Measurements from ENCODE around the gene MYL3.

The MYL3 gene

DNA sequence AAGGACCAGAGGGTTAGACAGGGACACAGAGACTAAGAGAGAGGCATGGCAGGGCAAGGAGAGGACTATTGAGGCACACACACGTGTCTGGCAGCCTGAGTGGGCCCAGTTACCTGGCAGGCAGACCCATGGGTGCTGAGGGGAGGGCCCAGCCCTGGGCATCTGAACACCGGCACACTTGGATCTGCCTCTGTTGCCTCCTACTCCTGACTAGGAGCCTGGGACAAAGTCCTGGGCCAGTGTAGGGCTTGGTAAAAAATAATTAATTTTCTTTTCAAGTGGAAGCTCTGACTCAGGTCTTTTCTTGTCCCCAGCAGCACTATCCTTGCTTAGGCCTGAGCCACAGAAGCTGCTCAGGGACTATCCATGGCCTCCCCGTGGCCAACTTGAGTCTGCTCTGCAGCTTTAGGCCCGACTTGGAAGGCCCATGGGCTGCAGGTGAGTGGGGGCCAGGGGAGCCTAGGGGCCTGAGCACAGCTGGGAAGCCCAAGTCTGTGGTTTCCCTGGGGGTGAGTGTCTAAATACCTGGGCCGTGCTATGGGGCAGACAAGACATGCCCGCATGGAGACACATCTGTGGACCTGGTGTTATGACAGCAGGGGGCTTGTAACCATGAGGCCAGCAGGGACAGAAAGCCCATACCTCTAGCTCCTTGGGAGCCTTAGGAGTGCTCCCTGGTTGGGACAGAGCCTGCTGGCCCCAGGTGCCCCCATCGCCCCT, 14.3 kb upstream of the MYL3 start, which contains the start of gene PTH1R:
TSS of gene PTH1R (plus strand) at position 316 of the 720 bp plus-strand sequence. CDS start 5,839 bp downstream, outside the sequence.
- TF ChIP-seq, protein P1, sequence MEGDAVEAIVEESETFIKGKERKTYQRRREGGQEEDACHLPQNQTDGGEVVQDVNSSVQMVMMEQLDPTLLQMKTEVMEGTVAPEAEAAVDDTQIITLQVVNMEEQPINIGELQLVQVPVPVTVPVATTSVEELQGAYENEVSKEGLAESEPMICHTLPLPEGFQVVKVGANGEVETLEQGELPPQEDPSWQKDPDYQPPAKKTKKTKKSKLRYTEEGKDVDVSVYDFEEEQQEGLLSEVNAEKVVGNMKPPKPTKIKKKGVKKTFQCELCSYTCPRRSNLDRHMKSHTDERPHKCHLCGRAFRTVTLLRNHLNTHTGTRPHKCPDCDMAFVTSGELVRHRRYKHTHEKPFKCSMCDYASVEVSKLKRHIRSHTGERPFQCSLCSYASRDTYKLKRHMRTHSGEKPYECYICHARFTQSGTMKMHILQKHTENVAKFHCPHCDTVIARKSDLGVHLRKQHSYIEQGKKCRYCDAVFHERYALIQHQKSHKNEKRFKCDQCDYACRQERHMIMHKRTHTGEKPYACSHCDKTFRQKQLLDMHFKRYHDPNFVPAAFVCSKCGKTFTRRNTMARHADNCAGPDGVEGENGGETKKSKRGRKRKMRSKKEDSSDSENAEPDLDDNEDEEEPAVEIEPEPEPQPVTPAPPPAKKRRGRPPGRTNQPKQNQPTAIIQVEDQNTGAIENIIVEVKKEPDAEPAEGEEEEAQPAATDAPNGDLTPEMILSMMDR (IDR thresholded peaks at IDR 0.05; ENCODE audit: low read depth, low read length): no peak
- DNase-seq (ENCODE audit: extremely low read depth, low read depth): no peak

DNA sequence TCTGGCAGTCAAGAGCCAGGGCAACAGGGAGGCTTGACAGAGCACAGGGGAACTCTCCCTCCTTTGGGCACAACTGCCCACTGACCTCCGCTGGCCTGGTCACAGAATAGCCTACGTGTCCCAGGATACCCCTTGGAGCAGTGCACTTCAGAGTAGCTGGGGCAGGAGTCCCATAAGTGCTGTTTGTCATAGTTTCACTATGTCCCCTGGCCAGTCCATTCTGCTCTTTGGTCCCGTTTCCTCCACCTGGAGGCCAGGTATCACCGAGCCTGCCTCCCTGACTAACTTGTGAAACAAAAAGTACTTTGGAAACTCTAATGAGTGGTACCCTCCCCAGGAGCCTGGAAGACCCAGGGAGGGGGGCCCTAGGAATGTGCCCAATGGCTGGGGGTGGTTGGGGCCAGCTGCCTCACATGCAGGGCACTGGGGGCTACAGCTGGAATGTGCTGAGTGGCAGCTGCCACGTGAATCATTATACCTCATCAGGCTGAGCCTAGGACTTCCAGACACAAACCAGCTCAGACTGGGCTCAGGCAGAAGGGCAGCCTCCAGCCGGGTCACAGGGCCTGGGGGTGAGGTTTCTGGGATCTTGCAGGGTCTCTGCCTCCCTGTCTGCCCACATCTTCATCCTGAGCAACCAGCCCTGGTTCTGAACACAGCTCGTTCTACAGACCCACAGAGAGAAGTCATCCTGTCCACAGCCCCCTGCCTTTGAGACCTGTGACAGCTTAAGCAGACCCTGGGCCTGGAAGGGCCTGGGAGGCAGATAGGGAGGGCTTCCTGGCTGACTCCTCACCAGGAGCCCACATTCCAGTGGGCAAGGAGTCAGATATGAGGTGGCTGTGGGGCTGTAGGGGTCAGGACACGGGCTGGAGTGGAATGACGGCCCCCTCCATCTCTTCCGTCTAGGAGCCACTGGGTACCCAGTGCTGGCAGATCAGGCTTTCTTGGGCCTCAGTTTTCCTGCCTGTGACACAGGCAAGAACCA, 13.4 kb upstream of the MYL3 start:
- no peak for DNase-seq (ENCODE audit: extremely low read depth, low read depth)
- TF ChIP-seq, protein P1 (IDR thresholded peaks at IDR 0.05; ENCODE audit: low read depth, low read length): no peak

DNA sequence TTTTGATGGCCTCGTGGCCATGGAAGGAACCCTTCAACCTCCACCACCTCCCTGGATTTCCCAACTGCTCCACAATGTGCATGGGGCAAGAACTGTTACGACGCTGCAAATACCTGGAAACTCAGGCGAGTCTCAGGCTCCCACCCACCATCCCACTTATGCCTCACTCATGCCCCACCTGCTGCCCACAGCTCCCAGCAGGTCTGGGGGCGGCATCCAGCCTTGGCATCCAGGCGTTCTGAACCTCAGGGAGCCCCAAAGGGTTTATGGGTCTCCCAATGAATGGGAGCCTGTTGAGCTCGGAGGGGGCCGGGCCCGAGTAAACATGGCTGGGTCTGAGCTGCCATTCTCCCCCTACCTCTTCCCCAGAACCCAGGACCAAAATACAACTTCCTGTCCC, 12.3 kb upstream of the MYL3 start:
- no peak for DNase-seq (ENCODE audit: extremely low read depth, low read depth)
- TF ChIP-seq, protein P1 (IDR thresholded peaks at IDR 0.05; ENCODE audit: low read depth, low read length): no peak

DNA sequence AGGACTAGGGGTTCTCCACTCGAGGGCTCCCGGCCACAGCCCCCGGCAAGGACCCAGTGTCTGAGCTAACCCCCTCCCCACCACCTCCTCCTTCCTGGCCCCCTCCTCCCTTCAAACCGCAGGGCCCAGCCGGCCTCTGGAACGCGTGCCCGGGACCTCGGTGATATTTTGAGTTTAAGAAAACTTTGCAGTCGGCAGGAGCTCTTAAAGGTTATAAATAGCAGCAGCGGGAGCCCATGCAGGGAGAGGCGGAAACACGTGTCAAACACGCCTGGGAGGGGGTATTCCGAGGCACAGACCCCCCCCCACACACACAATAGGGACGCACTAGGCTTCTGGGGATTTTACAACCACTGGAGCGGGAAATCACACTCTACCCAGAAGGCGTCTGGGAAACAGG, 11.2 kb upstream of the MYL3 start:
- TF ChIP-seq, protein P1 (IDR thresholded peaks at IDR 0.05; ENCODE audit: low read depth, low read length): no peak
- DNase-seq (ENCODE audit: extremely low read depth, low read depth): no peak

DNA sequence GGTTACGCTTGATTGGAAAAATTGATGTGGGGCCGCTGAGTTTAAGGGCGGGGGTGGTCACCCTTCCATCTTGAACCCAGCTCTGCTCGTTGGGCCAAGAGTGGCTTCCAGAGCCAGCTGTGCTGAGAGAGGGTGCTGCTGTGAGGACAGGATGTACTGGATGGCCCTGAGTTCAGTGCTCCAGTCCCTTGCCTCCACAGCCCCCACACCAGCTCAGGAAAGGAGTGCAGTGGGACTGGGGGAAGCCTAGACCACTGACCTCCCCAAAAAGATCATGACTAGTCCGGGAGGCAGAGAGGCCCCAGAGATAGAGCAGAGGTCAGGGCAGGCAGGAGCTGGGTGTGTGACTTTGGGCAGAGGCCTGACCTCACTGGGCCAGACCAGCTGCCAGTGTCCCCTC, 10.3 kb upstream of the MYL3 start:
- TF ChIP-seq, protein P1 (IDR thresholded peaks at IDR 0.05; ENCODE audit: low read depth, low read length): no peak
- DNase-seq (ENCODE audit: extremely low read depth, low read depth): no peak

DNA sequence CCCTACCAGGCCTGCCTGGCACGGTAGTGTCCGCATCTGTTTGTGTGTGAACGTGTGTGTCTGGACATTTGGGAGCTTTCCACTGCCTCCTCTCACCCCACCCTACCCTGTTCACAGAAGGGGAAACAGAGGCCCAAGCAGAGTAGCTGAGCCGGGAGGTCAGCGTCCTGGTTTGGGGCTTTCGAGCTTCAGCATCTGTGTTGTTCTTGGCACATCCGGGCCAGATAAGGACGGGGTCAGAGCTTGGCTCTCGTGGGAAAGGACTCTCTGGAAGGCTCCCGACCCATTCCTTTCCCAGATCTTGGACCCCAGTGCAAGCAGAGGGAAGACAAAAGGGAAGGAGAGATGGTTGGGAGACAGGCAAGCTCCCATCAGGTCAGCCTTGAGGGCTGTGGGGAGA, 8.0 kb upstream of the MYL3 start:
- TF ChIP-seq, protein P1 (IDR thresholded peaks at IDR 0.05; ENCODE audit: low read depth, low read length): no peak
- DNase-seq (ENCODE audit: extremely low read depth, low read depth): no peak

DNA sequence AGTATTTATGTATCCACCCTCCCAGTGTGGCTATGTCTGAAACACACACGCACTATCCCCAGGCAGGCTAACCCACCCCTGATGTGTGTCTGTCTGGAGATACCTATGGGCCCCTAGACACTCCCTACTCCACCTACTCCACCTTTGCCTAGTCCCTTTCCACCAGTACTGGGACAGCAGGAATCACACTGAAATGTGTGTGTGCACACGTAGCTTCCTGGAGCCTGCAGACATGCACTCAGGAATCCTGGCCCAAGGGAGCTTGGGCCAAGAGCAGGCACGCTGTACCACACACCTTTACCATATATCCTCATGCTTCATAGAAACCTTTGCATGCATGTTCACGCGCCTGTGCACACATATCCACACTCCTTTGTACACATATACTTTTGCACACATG, 7.4 kb upstream of the MYL3 start:
- DNase-seq (ENCODE audit: extremely low read depth, low read depth): no peak
- TF ChIP-seq, protein P1 (IDR thresholded peaks at IDR 0.05; ENCODE audit: low read depth, low read length): no peak
